Cardiac muscle cell (in vitro differentiated cells and primary cell): ENCODE results near the gene XRCC4. TPM values are rescaled to one million over a fixed set of nuclear protein-coding genes. Genes with fewer than 3 reads are reported as not detected.

Source experiments
- DNase-seq, 2 donors: peaks; one replicate each; pipeline versions ENCODE4 v3.0.0 to v3.0.0-alpha.2; 2010 to 2017; ENCODE audit warnings: low read depth in 1 of 2, low spot score in 1 of 2
- H3K27ac ChIP-seq: fragments of 200-600 bp; sonication (generic); 2 replicates; pipeline ENCODE4 v1.5.1; 2016
- H3K27me3 ChIP-seq: fragments of 200-600 bp; sonication (generic); 2 replicates; pipeline ENCODE4 v1.6.0; 2016; ENCODE audit warnings: control low read depth
- H3K36me3 ChIP-seq: fragments of 200-600 bp; sonication (generic); 2 replicates; pipeline ENCODE4 v1.5.1; 2016; ENCODE audit warnings: control low read depth
- H3K4me1 ChIP-seq: fragments of 200-600 bp; sonication (generic); 2 replicates; pipeline ENCODE4 v1.8.1; 2017; ENCODE audit warnings: low read depth, mild to moderate bottlenecking, mixed run types
- H3K4me3 ChIP-seq: fragments of 200-600 bp; sonication (generic); 2 replicates; pipeline ENCODE4 v1.5.1; 2016; ENCODE audit warnings: mild to moderate bottlenecking
- H3K9me3 ChIP-seq: fragments of 200-600 bp; sonication (generic); 2 replicates; pipeline ENCODE4 v1.5.1; 2017; ENCODE audit warnings: low read depth, mild to moderate bottlenecking, control low read depth
- CTCF ChIP-seq: IDR thresholded peaks from 2 replicates; pipeline ENCODE4 v1.5.1; 2012; ENCODE audit warnings: low read depth, mild to moderate bottlenecking, low read length
- polyA plus RNA-seq: library from polyadenylated mRNA; unstranded; fragments of >200 nt; fragmentation: Nextera tagmentation; extraction: Ambion mirVana; gene quantifications from 2 replicates; pipeline ENCODE4 v1.2.1, GENCODE V29; 2016
- total RNA-seq: library from RNA; depleted of rRNA; stranded (reverse); fragments of >200 nt; gene quantifications from 2 replicates; pipeline ENCODE4 v1.2.3, GENCODE V29; 2016

The XRCC4 gene
- total and polyA plus RNA-seq, 2 experiments from 2014 or later, result 9.7 to 19.2 TPM

- Histone ChIP-seq H3K27ac (no peak overlapping the region), H3K4me3 (no peak overlapping the region), H3K4me1 (no peaks in the 10 kb centered on the region), H3K27me3 (no peaks in the 10 kb centered on the region), H3K36me3 (no peaks in the 10 kb centered on the region), H3K9me3 (no peaks in the 10 kb centered on the region)
- DNase-seq, result no peak
- TF ChIP-seq CTCF, result no peak
Observed at GRCh38 chr5:83394190-83394589, 316.8 kb downstream of the XRCC4 start.

- peaks cover 9% of the 10 kb centered on the region for H3K4me1 ChIP-seq
- H3K9me3 ChIP-seq, result no peaks in the 10 kb centered on the region
Observed at GRCh38 chr5:83396662-83397061, 319.3 kb downstream of the XRCC4 start.

GRCh38 chr5:83397658-83398057 lies 320.3 kb downstream of the XRCC4 start:
- no peak for DNase-seq
- Histone ChIP-seq H3K4me1 (peaks cover 18% of the 10 kb centered on the region), H3K27ac (no peak overlapping the region), H3K36me3 (no peaks in the 10 kb centered on the region), H3K4me3 (no peak overlapping the region), H3K9me3 (no peaks in the 10 kb centered on the region), H3K27me3 (no peaks in the 10 kb centered on the region)
- TF ChIP-seq CTCF, result no peak

More at GRCh38 chr5:83396662-83397061, 319.3 kb downstream of the XRCC4 start:
- no peak for TF ChIP-seq CTCF
- H3K27ac ChIP-seq, result no peak overlapping the region
- DNase-seq, result peak in 1 of 2 donors; percentile 23
- no peaks in the 10 kb centered on the region for H3K36me3 ChIP-seq
- no peak overlapping the region for H3K4me3 ChIP-seq
- no peaks in the 10 kb centered on the region for H3K27me3 ChIP-seq

GRCh38 chr5:83400241-83400640 lies 322.9 kb downstream of the XRCC4 start:
- no peak for TF ChIP-seq CTCF
- DNase-seq, result no peak
- no peak overlapping the region for H3K27ac ChIP-seq
- no peaks in the 10 kb centered on the region for H3K36me3 ChIP-seq
- no peaks in the 10 kb centered on the region for H3K27me3 ChIP-seq
- no peaks in the 10 kb centered on the region for H3K9me3 ChIP-seq
- peaks cover 38% of the 10 kb centered on the region for H3K4me1 ChIP-seq
- no peak overlapping the region for H3K4me3 ChIP-seq

- no peak overlapping the region for H3K27ac ChIP-seq
- no peaks in the 10 kb centered on the region for H3K36me3 ChIP-seq
- H3K9me3 ChIP-seq, result no peaks in the 10 kb centered on the region
- no peaks in the 10 kb centered on the region for H3K27me3 ChIP-seq
- peaks cover 41% of the 10 kb centered on the region for H3K4me1 ChIP-seq
- H3K4me3 ChIP-seq, result no peak overlapping the region
- DNase-seq, result no peak
- TF ChIP-seq CTCF, result no peak
Observed at GRCh38 chr5:83400701-83401100, 323.4 kb downstream of the XRCC4 start.
